ENCODE results near the gene PDE4DIP.
"Not testable (repeated sequence)": the region's sequence is repeated elsewhere in the genome, so short reads cannot be mapped to it uniquely, and the experiment has no call there.

GRCh38 chr1:148927645-148928044, 83.4 kb downstream of the PDE4DIP start:
- not testable (repeated sequence) for TF ChIP-seq CTCF, POLR2A (IDR thresholded peaks at IDR 0.05)
